Colonic mucosa (tissue), 4 donors: Measurements from ENCODE around the gene SPIB. TPM values are rescaled to one million over a fixed set of nuclear protein-coding genes. Genes with fewer than 3 reads are reported as not detected.

Experiments
- DNase-seq: peaks from one replicate; pipeline ENCODE4 v3.0.0-alpha.2; 2020
- H3K27ac ChIP-seq: fragments of 200-600 bp; one replicate; pipeline ENCODE4 v1.8.0; 2021
- H3K27me3 ChIP-seq: fragments of 200-600 bp; one replicate; pipeline ENCODE4 v1.8.0; 2021
- H3K36me3 ChIP-seq: fragments of 200-600 bp; one replicate; pipeline ENCODE4 v1.8.0; 2021
- H3K4me1 ChIP-seq: fragments of 200-600 bp; one replicate; pipeline ENCODE4 v1.8.0; 2021; ENCODE audit warnings: mild to moderate bottlenecking
- H3K4me3 ChIP-seq: fragments of 200-600 bp; one replicate; pipeline ENCODE4 v1.8.0; 2021
- H3K9ac ChIP-seq, 2 donors: one replicate each; pipeline ENCODE4 v1.7.0; 2013; ENCODE audit warnings: control low read depth in 2 of 2, low read depth in 2 of 2, low read length in 2 of 2
- H3K9me3 ChIP-seq: fragments of 200-600 bp; one replicate; pipeline ENCODE4 v1.8.0; 2021
- CTCF ChIP-seq: fragments of 200-600 bp; IDR thresholded peaks from one replicate; pipeline ENCODE4 v1.8.0; 2022; ENCODE audit warnings: antibody characterized with exemption, mild to moderate bottlenecking
- intact Hi-C: fragments of 100-400 bp; cut with DNase I; formaldehyde crosslinking; loops from one replicate; pipeline ENCODE4 v1.14.1; 2022
- total RNA-seq, 2 donors: library from RNA; stranded (reverse); fragmentation: NEBNext Ultra II Directional in 1 of 2; extraction: Animal tissue kit (Norgen Biotek cat#: 25700) in 1 of 2; gene quantifications; one replicate each; pipeline ENCODE4 v1.2.1, GENCODE V29; 2021
- donor health status: healthy.
- donor health status: DM: no; HTN: no; CAD: no.
- donor health status: DM: no; HTN: no; CAD: no.

SPIB gene
- total RNA-seq, 2 donors from 2014 or later: 32.5 to 46.0 TPM

- no peak for DNase-seq
- H3K9ac ChIP-seq: no peak overlapping the region
- no peak overlapping the region for H3K27ac ChIP-seq
- H3K36me3 ChIP-seq: no peaks in the 10 kb centered on the region
- no peaks in the 10 kb centered on the region for H3K4me1 ChIP-seq
- intact Hi-C loops: no loop called here
- no peak overlapping the region for H3K4me3 ChIP-seq
- no peaks in the 10 kb centered on the region for H3K9me3 ChIP-seq
- TF ChIP-seq CTCF: no peak
- no peaks in the 10 kb centered on the region for H3K27me3 ChIP-seq
Measured at GRCh38 chr19:50394017-50394416, 24.7 kb upstream of the SPIB start.

GRCh38 chr19:50398675-50399367, 19.9 kb upstream of the SPIB start:
- Histone ChIP-seq H3K9ac (no peak overlapping the region), H3K9me3 (no peaks in the 10 kb centered on the region), H3K4me1 (no peaks in the 10 kb centered on the region), H3K36me3 (no peaks in the 10 kb centered on the region), H3K4me3 (no peak overlapping the region), H3K27ac (no peak overlapping the region), H3K27me3 (no peaks in the 10 kb centered on the region)
- no peak for TF ChIP-seq CTCF
- intact Hi-C loops: no loop called here
- DNase-seq: no peak

GRCh38 chr19:50399368-50399745, 19.4 kb upstream of the SPIB start:
- no peaks in the 10 kb centered on the region for H3K4me1 ChIP-seq
- no peak for TF ChIP-seq CTCF
- H3K9ac ChIP-seq: no peak overlapping the region
- intact Hi-C loops: no loop called here
- H3K4me3 ChIP-seq: no peak overlapping the region
- no peak overlapping the region for H3K27ac ChIP-seq
- no peak for DNase-seq
- no peaks in the 10 kb centered on the region for H3K9me3 ChIP-seq
- no peaks in the 10 kb centered on the region for H3K36me3 ChIP-seq
- H3K27me3 ChIP-seq: no peaks in the 10 kb centered on the region

- intact Hi-C loops: no loop called here
- Histone ChIP-seq H3K36me3 (no peaks in the 10 kb centered on the region), H3K9me3 (no peaks in the 10 kb centered on the region), H3K9ac (no peak overlapping the region), H3K4me3 (no peak overlapping the region), H3K4me1 (no peaks in the 10 kb centered on the region), H3K27me3 (no peaks in the 10 kb centered on the region), H3K27ac (no peak overlapping the region)
- TF ChIP-seq CTCF: no peak
- DNase-seq: no peak
Measured at GRCh38 chr19:50401605-50402450, 16.9 kb upstream of the SPIB start.

GRCh38 chr19:50402544-50403301, 16.0 kb upstream of the SPIB start:
- no peak overlapping the region for H3K9ac ChIP-seq
- H3K4me3 ChIP-seq: no peak overlapping the region
- no peaks in the 10 kb centered on the region for H3K4me1 ChIP-seq
- no peak for DNase-seq
- intact Hi-C loops: no loop called here
- H3K9me3 ChIP-seq: no peaks in the 10 kb centered on the region
- H3K36me3 ChIP-seq: no peaks in the 10 kb centered on the region
- TF ChIP-seq CTCF: no peak
- H3K27ac ChIP-seq: no peak overlapping the region
- H3K27me3 ChIP-seq: no peaks in the 10 kb centered on the region
